Measurements from ENCODE around the gene C9orf152. TPM values are rescaled to one million over a fixed set of nuclear protein-coding genes. Genes with fewer than 3 reads are reported as not detected.

The C9orf152 gene
- total RNA-seq, 4 donors from 2014 or later: 0.41 to 3.4 (median 0.81) TPM

DNA sequence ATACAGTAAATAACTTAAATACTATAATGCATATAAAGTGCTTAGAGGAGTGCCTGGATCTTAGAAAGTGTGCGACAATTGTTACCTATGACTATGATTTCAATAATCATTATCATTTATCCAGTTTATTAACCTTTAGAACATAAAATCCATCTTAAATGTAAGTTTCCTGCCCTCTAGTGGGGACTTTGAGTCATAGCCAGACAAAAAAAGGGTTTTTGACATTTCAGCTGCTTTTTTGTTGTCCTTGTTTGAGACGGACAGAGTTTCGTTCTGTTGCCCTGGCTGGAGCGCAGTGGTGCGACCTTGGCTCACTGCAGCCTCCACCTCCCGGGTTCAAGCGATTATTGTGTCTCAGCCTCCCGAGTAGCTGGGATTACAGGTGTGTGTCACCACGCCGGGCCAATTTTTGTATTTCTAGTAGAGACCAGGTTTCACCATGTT, 9.7 kb upstream of the C9orf152 start:
- WGBS, 2 donors: 5 to 28% methylated on average over 6 to 10 of the region's 10 CpGs
- H3K9me3 ChIP-seq: no peaks in the 10 kb centered on the region
- no peaks in the 10 kb centered on the region for H3K27me3 ChIP-seq
- H3K27ac ChIP-seq: no peak overlapping the region
- TF ChIP-seq POLR2A (IDR thresholded peaks at IDR 0.05): no peak
- TF ChIP-seq, protein P1, sequence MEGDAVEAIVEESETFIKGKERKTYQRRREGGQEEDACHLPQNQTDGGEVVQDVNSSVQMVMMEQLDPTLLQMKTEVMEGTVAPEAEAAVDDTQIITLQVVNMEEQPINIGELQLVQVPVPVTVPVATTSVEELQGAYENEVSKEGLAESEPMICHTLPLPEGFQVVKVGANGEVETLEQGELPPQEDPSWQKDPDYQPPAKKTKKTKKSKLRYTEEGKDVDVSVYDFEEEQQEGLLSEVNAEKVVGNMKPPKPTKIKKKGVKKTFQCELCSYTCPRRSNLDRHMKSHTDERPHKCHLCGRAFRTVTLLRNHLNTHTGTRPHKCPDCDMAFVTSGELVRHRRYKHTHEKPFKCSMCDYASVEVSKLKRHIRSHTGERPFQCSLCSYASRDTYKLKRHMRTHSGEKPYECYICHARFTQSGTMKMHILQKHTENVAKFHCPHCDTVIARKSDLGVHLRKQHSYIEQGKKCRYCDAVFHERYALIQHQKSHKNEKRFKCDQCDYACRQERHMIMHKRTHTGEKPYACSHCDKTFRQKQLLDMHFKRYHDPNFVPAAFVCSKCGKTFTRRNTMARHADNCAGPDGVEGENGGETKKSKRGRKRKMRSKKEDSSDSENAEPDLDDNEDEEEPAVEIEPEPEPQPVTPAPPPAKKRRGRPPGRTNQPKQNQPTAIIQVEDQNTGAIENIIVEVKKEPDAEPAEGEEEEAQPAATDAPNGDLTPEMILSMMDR (IDR thresholded peaks at IDR 0.05): peak; percentile 44 to 85 (median 76)
- intact Hi-C loops (cut with DNase I): no loop called here
- H3K4me1 ChIP-seq: peaks cover 0 to 18% (median 0%) of the 10 kb centered on the region in 3 donors
- H3K4me3 ChIP-seq: peak overlapping the region in 1 of 4 donors; percentile 29
- no peaks in the 10 kb centered on the region for H3K36me3 ChIP-seq
- DNase-seq: no peak

DNA sequence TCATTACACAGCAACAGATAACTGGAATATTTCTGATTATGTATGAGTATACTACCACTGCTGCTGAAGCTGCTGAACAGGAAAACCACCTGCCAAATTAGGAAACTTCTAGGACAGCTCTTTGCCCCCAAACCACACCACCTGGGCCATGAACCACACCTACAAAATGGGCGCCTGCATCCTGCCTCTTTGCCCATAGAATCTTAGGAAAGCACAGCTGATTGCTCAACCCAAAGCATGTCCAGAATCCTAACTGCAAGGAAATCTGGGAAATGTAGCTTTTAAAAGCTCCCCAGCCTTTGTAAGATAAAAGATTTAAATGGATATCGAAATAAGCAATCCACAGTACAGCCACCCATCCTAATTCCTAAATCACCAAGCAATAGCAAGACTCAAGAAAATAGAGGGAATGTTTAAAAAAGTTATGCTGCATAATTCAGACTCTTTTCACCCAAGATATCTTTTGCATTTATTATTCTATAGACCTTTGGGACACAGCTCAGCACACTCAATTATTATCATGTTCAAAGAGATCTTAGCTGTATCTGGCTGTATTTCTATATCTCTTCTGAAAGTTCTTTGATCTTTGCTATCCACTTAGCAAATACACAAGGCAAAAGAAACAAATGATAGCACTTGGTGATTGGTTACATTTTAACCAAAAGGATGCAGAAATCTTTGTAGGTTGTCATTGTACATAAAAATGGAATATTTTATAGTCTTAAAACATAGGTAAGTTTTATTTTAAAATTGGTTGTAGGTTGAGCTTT, 6.8 kb upstream of the C9orf152 start:
- no peaks in the 10 kb centered on the region for H3K9me3 ChIP-seq
- no peaks in the 10 kb centered on the region for H3K27me3 ChIP-seq
- no peak overlapping the region for H3K4me3 ChIP-seq
- H3K4me1 ChIP-seq: peaks cover 0 to 19% (median 0%) of the 10 kb centered on the region in 3 donors
- no peak for DNase-seq
- no peaks in the 10 kb centered on the region for H3K36me3 ChIP-seq
- no peak overlapping the region for H3K27ac ChIP-seq
- TF ChIP-seq, protein P1 (IDR thresholded peaks at IDR 0.05): no peak
- TF ChIP-seq POLR2A (IDR thresholded peaks at IDR 0.05): no peak
- intact Hi-C loops (cut with DNase I): no loop called here
- WGBS, 2 donors: 53 to 80% methylated on average over 2 of the region's 2 CpGs

DNA sequence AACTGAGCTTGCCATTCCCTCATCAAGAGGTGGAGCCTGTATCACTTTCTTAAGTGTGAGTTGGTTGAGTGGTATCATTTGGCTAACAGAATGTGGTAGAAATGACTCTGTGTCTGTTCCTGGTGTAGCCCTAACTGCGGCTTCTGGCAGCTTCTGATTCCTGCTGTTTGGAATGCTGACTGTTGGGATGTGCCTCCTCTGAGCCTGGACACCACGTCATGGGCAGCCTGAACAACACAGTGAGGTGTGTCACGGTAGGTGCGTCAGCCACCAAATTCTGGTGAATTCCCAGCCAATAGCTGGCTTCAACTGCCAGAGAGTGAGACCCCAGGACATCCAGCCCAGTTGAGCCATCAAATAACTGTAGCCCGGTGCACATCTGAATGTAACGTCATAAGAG, 6.1 kb upstream of the C9orf152 start:
- 82% methylated on average over 5 of the region's 6 CpGs; no CpG with 5 or more reads in 1 of the 2 donors for WGBS, 2 donors
- Histone ChIP-seq H3K4me1 (peaks cover 0 to 19% (median 0%) of the 10 kb centered on the region in 3 donors), H3K36me3 (no peaks in the 10 kb centered on the region), H3K4me3 (no peak overlapping the region), H3K9me3 (no peaks in the 10 kb centered on the region), H3K27ac (no peak overlapping the region), H3K27me3 (no peaks in the 10 kb centered on the region)
- no peak for TF ChIP-seq POLR2A (IDR thresholded peaks at IDR 0.05)
- TF ChIP-seq, protein P1 (IDR thresholded peaks at IDR 0.05): no peak
- DNase-seq: no peak
- intact Hi-C loops (cut with DNase I): no loop called here

DNA sequence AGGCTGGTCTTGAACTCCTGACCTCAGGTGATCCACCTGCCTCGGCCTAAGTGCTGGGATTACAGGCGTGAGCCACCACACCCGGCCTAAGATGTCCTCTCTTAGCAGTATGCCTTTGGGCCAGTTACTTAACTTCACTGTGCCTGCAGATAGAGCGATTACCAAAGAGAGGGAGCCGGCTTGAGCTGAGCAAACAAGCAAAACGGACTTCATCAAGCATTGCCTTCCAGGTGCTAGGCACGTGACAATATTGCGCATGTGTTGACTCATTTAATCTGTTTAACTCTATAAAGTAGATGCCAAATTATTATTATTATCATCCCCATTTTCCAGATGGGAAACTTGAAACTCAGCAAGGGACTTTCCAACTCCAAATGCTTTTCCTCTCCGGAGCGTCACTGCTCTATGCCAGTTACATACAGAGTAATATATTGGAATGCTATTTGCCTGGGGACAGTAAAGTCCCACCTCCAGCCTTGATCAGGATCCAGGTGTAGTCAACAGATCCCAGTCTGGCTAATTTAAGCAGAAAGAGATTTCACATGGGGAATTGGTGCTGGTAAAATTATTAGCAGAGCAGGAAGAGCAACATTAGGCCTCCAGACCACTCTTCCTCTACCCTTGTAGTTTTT, 5.6 kb upstream of the C9orf152 start:
- Histone ChIP-seq H3K36me3 (no peaks in the 10 kb centered on the region), H3K4me1 (peaks cover 0 to 21% (median 0%) of the 10 kb centered on the region in 3 donors), H3K27me3 (no peaks in the 10 kb centered on the region), H3K4me3 (no peak overlapping the region), H3K27ac (no peak overlapping the region), H3K9me3 (no peaks in the 10 kb centered on the region)
- intact Hi-C loops (cut with DNase I): no loop called here
- no peak for DNase-seq
- 42 to 50% methylated on average over 9 to 10 of the region's 10 CpGs for WGBS, 2 donors
- no peak for TF ChIP-seq POLR2A (IDR thresholded peaks at IDR 0.05)
- TF ChIP-seq, protein P1 (IDR thresholded peaks at IDR 0.05): no peak

DNA sequence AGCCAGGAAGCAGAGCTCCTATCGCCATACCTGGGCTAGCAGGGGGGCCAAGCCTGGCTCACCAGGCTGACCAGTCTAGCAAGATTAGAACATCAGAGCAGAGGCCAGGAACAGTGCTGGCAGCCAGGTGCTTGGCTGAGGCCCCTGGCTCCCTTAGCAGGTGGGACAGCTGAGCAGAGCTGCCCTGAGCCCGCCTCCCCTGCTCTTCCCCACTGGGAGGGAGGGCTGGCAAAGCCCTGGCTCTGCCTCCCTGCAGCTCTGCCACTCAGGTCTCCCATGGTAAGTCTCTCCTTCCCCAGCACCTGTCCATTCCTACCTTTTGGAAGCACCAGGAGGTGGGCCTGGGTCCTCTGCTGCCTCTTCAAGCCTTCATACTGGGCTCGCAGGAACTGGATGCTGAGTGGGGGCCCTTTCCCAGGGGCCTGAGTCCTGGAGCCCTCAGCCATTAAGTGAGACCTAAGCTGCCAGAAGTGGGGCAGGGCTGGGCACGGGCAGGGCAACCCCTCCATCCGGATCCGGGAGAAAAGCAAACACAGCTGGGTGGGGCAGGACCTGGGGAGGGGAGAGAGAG, 803 bp downstream of the C9orf152 start:
- intact Hi-C loops (cut with DNase I): no loop called here
- Histone ChIP-seq H3K36me3 (no peaks in the 10 kb centered on the region), H3K9me3 (no peaks in the 10 kb centered on the region), H3K4me3 (peak overlapping the region in 3 of 4 donors; percentile 16 to 35 (median 30)), H3K4me1 (peaks cover 4 to 36% (median 13%) of the 10 kb centered on the region in 3 donors), H3K27me3 (peaks cover 0 to 5% (median 0%) of the 10 kb centered on the region in 4 donors), H3K27ac (peak overlapping the region; percentile 24 to 79 (median 52))
- 14 to 47% methylated on average over 4 of the region's 6 CpGs for WGBS, 2 donors
- TF ChIP-seq, protein P1 (IDR thresholded peaks at IDR 0.05): no peak
- DNase-seq: no peak

All from esophagus squamous epithelium (tissue), 5 donors.